ENCODE data around the gene ZNF804A.

ZNF804A gene

DNA sequence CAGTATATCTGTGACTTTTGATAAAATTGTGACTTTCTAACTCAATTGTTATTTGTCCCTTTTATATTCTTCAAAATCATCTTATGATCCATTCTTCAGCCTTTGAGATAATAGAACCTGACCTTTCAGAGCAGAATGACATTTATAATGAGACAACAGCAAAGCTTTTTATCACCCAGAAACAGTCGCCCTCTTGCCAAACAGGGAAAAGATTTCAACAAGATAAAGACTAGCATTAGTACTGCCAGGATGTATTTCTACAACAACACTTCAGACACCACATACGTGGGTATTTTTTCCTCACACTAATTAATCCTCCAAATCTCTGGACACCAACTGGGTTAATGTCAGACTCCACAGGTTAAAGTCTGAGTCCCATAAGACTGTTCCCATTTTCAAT, 249.0 kb downstream of the ZNF804A start:
- in situ Hi-C loops (cut with HindIII; ENCODE audit: low sequenced_read_pairs) = no loop called here
- TF ChIP-seq, protein P1, sequence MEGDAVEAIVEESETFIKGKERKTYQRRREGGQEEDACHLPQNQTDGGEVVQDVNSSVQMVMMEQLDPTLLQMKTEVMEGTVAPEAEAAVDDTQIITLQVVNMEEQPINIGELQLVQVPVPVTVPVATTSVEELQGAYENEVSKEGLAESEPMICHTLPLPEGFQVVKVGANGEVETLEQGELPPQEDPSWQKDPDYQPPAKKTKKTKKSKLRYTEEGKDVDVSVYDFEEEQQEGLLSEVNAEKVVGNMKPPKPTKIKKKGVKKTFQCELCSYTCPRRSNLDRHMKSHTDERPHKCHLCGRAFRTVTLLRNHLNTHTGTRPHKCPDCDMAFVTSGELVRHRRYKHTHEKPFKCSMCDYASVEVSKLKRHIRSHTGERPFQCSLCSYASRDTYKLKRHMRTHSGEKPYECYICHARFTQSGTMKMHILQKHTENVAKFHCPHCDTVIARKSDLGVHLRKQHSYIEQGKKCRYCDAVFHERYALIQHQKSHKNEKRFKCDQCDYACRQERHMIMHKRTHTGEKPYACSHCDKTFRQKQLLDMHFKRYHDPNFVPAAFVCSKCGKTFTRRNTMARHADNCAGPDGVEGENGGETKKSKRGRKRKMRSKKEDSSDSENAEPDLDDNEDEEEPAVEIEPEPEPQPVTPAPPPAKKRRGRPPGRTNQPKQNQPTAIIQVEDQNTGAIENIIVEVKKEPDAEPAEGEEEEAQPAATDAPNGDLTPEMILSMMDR (IDR thresholded peaks at IDR 0.05; ENCODE audit: low read depth, low read length, missing control alignments) = no peak
- DNase-seq (ENCODE audit: low read depth) = no peak
- no peak overlapping the region for H3K4me3 ChIP-seq (ENCODE audit: low read depth, low read length)

DNA sequence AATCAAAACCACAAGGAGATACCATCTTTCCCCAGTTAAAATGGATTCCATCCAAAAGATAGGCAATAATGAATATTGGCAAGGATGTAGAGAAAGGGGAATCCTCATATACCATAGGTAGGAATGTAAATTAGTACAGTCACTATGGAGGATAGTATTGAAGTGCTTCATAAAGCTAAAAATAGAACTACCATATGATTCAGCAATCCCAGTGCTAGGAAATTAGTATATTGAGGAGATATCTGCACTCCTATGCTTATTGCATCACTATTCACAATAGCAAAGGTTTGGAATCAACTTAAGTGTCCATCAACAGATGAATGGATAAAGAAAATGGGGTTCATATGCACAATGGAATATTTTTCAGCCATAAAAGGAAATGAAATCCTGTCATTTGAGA, 251.2 kb downstream of the ZNF804A start:
- no peak for DNase-seq (ENCODE audit: low read depth)
- H3K4me3 ChIP-seq (ENCODE audit: low read depth, low read length) = no peak overlapping the region
- in situ Hi-C loops (cut with HindIII; ENCODE audit: low sequenced_read_pairs) = no loop called here
- TF ChIP-seq, protein P1 (IDR thresholded peaks at IDR 0.05; ENCODE audit: low read depth, low read length, missing control alignments) = no peak

DNA sequence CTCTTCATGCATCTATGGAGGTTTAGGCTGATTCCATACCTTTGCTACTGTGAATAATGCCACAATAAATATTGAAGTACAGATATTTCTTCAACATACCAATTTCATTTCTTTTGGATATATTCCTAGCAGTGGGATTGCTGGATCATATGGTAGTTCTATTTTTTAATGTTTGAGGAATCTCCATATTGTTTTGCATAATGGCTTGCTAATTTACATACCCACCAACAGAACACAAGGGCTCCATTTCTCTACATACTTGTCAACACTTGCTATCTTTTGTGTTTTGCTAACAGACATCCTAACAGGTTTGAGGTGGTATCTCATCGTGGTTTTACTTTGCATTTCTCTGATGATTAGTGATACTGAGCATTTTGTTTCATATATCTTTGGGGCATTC, 253.2 kb downstream of the ZNF804A start:
- in situ Hi-C loops (cut with HindIII; ENCODE audit: low sequenced_read_pairs) = no loop called here
- TF ChIP-seq, protein P1 (IDR thresholded peaks at IDR 0.05; ENCODE audit: low read depth, low read length, missing control alignments) = no peak
- H3K4me3 ChIP-seq (ENCODE audit: low read depth, low read length) = no peak overlapping the region
- no peak for DNase-seq (ENCODE audit: low read depth)

DNA sequence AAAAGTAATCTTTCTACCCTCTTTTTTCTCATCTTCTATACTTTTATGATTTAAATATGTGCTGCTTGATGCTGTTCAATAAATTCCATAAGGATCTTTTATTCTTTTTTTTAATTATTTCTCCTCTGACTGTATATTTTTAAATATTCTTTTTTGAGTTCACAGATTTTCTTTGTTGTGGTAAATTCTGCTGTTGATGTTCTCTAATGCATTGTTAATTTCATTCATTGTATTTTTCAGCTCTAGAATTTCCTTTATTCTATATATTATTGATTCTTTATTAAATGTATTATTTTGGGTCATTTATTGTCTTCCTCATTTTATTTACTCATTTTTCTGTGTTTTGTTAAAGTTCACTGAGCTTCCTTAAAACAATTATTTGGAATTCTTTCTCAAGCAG, 260.9 kb downstream of the ZNF804A start:
- no peak overlapping the region for H3K4me3 ChIP-seq (ENCODE audit: low read depth, low read length)
- in situ Hi-C loops (cut with HindIII; ENCODE audit: low sequenced_read_pairs) = no loop called here
- TF ChIP-seq, protein P1 (IDR thresholded peaks at IDR 0.05; ENCODE audit: low read depth, low read length, missing control alignments) = no peak
- no peak for DNase-seq (ENCODE audit: low read depth)

DNA sequence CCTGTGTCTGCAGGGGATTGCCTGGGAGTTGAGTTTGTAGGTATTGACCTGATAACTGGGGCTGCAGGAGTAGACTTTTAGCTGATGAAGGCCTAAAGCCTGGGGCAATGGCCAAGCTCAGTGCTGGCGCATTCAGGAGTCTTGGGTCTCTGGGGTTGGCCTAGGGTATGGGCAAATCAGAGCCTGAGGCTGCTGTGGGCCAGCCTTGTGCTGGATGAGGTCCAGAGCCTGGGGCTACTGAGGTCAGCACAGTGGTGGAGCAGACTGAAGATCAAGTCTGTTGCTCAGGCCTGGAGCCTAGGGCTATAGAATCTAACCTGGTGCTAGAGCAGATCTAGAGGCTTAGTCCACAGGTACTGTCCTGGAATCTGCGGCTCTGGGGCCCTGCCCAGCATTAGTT, 262.4 kb downstream of the ZNF804A start:
- TF ChIP-seq, protein P1 (IDR thresholded peaks at IDR 0.05; ENCODE audit: low read depth, low read length, missing control alignments) = no peak
- in situ Hi-C loops (cut with HindIII; ENCODE audit: low sequenced_read_pairs) = no loop called here
- no peak for DNase-seq (ENCODE audit: low read depth)
- no peak overlapping the region for H3K4me3 ChIP-seq (ENCODE audit: low read depth, low read length)

DNA sequence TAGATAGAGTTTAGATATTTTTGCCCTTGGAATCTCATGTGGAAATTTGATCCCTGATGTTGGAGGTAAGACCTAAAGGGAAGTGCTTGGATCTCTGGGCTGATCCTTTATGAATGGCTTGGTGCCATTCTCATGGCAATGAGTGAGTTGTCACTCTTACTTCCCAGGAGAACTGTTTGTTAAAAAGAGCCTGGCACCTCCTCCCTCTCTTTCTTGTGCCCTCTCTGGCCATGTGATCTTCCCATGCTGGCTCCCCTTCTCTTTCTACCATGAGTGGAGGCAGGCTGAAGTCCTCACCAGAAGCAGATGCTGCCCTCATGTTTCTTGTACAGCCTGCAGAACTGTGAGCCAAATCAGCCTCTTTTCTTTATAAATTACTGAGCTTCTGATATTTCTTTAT, 276.9 kb downstream of the ZNF804A start:
- TF ChIP-seq, protein P1 (IDR thresholded peaks at IDR 0.05; ENCODE audit: low read depth, low read length, missing control alignments) = no peak
- in situ Hi-C loops (cut with HindIII; ENCODE audit: low sequenced_read_pairs) = no loop called here
- no peak overlapping the region for H3K4me3 ChIP-seq (ENCODE audit: low read depth, low read length)
- no peak for DNase-seq (ENCODE audit: low read depth)

DNA sequence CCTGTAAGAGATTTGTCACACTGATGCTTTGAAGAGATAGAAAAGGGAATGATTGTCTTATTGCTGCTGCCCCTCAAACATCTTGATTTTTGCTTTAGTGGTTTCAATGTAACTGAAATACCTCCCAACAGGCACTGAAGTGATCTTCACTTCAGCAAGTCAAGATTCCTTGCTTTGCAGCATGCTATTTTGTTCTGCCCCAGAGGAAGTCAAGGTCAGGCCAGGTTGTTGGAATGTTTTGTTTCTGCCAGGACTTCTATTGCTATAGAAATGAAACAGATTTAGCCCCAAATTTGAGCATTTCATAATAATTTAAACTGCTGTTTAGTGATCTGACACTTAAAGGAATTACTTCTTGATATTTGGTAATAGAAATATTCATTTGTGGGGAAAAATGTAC, 277.6 kb downstream of the ZNF804A start:
- in situ Hi-C loops (cut with HindIII; ENCODE audit: low sequenced_read_pairs) = no loop called here
- TF ChIP-seq, protein P1 (IDR thresholded peaks at IDR 0.05; ENCODE audit: low read depth, low read length, missing control alignments) = no peak
- no peak for DNase-seq (ENCODE audit: low read depth)
- no peak overlapping the region for H3K4me3 ChIP-seq (ENCODE audit: low read depth, low read length)

Data from astrocyte of the cerebellum (primary cell).